K562 (cell line): ENCODE measurements around the gene ERAL1. TPM values are rescaled to one million over a fixed set of nuclear protein-coding genes. Genes with fewer than 3 reads are reported as not detected.
A peak's percentile ranks its signal among the peaks of the same experiment; 100 is the strongest.

ENCODE experiments used
- DACH1 ChIP-seq: fragments of 450-650 bp; IDR thresholded peaks from 2 replicates; pipeline ENCODE4 v1.6.1; 2018; ENCODE audit not compliant: partially characterized antibody
- ILK ChIP-seq: fragments of 450-650 bp; IDR thresholded peaks from 2 replicates; pipeline ENCODE4 v1.6.1; 2016; ENCODE audit warnings: missing genetic modification characterization, low read depth, mild to moderate bottlenecking, missing compliant biosample characterization, moderate library complexity, borderline replicate concordance
- KDM2B ChIP-seq: fragments of 250-450 bp; sonication (Bioruptor Pico); IDR thresholded peaks from 2 replicates; pipeline ENCODE4 v1.8.0; 2021; ENCODE audit warnings: mild to moderate bottlenecking, moderate library complexity
- TCF3 ChIP-seq: sonication (generic); formaldehyde crosslinking; IDR thresholded peaks from 2 replicates; pipeline ENCODE4 v1.4.0; 2020; ENCODE audit warnings: mild to moderate bottlenecking, missing genetic modification reagents
- TFAM ChIP-seq: fragments of 250-450 bp; sonication (Bioruptor Pico); conservative IDR thresholded peaks from 2 replicates; pipeline ENCODE4 v1.5.0; 2021; ENCODE audit warnings: mild to moderate bottlenecking, moderate library complexity
- ZFP91 ChIP-seq: sonication (generic); formaldehyde crosslinking; IDR thresholded peaks from 2 replicates; pipeline ENCODE4 v1.8.0; 2022; ENCODE audit warnings: mild to moderate bottlenecking, missing genetic modification reagents
- ZFX ChIP-seq: sonication (generic); formaldehyde crosslinking; IDR thresholded peaks from 2 replicates; pipeline ENCODE4 v1.8.0; 2022; ENCODE audit warnings: mild to moderate bottlenecking, missing genetic modification reagents, moderate library complexity
- ZNF347 ChIP-seq: fragments of 450-650 bp; formaldehyde crosslinking; IDR thresholded peaks from 2 replicates; pipeline ENCODE4 v1.4.0; 2020; ENCODE audit warnings: low read depth, mild to moderate bottlenecking, moderate library complexity
- ZNF583 ChIP-seq: fragments of 250-450 bp; sonication (Bioruptor Pico); IDR thresholded peaks from 2 replicates; pipeline ENCODE4 v1.4.0; 2020
- polyA plus RNA-seq, 8 experiments: library from polyadenylated mRNA; depleted of rRNA in 4 of 8; stranded (reverse) in 5 of 8; unstranded in 3 of 8; fragments of >200 nt; fragmentation: Nextera tagmentation in 2 of 8; fragmentation: Illumina TruSeq in 1 of 8; extraction: Ambion mirVana in 2 of 8; extraction: Trizol in 1 of 8; gene quantifications; 2 replicates each; pipeline versions ENCODE4 v1.2.1 to v1.2.3, GENCODE V29; 2011 to 2014; ENCODE audit warnings: inconsistent platforms in 1 of 8, missing spikeins in 1 of 8
- total RNA-seq, 7 experiments: library from RNA; depleted of rRNA in 6 of 7; stranded (reverse); fragments of >200 nt in 6 of 7; fragmentation: Illumina TruSeq in 2 of 7; extraction: Trizol in 2 of 7; gene quantifications; 2 replicates each; pipeline versions ENCODE4 v1.2.1 to v1.2.3, GENCODE V29; 2011 to 2021; ENCODE audit warnings: low replicate concordance in 1 of 7
- TF ChIP-seq, protein P1 (sequence below): fragments of 200-600 bp; sonication (generic); IDR thresholded peaks from one replicate; pipeline ENCODE4 v1.6.1; 2012; ENCODE audit warnings: mild to moderate bottlenecking, low read depth, low read length, inconsistent platforms
- TF ChIP-seq, protein P2 (sequence below): fragments of 250-450 bp; sonication (Bioruptor Pico); IDR thresholded peaks from 2 replicates; pipeline ENCODE4 v1.9.0; 2021; ENCODE audit warnings: mild to moderate bottlenecking, inconsistent platforms

ERAL1 gene
- total and polyA plus RNA-seq, 9 of the 15 experiments (the other 6 are each of a cell fraction or from before 2014, with no cell fraction given), result 37.5 to 351 (median 106) TPM

- TF ChIP-seq ZNF347 (CRISPR knock-in tag) (no peak), TCF3 (CRISPR knock-in tag) (no peak), ILK (no peak), KDM2B (CRISPR knock-in tag) (no peak), DACH1 (no peak), ZFX (CRISPR knock-in tag) (peak; percentile 48; the same call in 1 of the 2 replicates), ZNF583 (CRISPR knock-in tag) (no peak), TFAM (no peak), ZFP91 (CRISPR knock-in tag) (no peak)
- TF ChIP-seq, protein P1, sequence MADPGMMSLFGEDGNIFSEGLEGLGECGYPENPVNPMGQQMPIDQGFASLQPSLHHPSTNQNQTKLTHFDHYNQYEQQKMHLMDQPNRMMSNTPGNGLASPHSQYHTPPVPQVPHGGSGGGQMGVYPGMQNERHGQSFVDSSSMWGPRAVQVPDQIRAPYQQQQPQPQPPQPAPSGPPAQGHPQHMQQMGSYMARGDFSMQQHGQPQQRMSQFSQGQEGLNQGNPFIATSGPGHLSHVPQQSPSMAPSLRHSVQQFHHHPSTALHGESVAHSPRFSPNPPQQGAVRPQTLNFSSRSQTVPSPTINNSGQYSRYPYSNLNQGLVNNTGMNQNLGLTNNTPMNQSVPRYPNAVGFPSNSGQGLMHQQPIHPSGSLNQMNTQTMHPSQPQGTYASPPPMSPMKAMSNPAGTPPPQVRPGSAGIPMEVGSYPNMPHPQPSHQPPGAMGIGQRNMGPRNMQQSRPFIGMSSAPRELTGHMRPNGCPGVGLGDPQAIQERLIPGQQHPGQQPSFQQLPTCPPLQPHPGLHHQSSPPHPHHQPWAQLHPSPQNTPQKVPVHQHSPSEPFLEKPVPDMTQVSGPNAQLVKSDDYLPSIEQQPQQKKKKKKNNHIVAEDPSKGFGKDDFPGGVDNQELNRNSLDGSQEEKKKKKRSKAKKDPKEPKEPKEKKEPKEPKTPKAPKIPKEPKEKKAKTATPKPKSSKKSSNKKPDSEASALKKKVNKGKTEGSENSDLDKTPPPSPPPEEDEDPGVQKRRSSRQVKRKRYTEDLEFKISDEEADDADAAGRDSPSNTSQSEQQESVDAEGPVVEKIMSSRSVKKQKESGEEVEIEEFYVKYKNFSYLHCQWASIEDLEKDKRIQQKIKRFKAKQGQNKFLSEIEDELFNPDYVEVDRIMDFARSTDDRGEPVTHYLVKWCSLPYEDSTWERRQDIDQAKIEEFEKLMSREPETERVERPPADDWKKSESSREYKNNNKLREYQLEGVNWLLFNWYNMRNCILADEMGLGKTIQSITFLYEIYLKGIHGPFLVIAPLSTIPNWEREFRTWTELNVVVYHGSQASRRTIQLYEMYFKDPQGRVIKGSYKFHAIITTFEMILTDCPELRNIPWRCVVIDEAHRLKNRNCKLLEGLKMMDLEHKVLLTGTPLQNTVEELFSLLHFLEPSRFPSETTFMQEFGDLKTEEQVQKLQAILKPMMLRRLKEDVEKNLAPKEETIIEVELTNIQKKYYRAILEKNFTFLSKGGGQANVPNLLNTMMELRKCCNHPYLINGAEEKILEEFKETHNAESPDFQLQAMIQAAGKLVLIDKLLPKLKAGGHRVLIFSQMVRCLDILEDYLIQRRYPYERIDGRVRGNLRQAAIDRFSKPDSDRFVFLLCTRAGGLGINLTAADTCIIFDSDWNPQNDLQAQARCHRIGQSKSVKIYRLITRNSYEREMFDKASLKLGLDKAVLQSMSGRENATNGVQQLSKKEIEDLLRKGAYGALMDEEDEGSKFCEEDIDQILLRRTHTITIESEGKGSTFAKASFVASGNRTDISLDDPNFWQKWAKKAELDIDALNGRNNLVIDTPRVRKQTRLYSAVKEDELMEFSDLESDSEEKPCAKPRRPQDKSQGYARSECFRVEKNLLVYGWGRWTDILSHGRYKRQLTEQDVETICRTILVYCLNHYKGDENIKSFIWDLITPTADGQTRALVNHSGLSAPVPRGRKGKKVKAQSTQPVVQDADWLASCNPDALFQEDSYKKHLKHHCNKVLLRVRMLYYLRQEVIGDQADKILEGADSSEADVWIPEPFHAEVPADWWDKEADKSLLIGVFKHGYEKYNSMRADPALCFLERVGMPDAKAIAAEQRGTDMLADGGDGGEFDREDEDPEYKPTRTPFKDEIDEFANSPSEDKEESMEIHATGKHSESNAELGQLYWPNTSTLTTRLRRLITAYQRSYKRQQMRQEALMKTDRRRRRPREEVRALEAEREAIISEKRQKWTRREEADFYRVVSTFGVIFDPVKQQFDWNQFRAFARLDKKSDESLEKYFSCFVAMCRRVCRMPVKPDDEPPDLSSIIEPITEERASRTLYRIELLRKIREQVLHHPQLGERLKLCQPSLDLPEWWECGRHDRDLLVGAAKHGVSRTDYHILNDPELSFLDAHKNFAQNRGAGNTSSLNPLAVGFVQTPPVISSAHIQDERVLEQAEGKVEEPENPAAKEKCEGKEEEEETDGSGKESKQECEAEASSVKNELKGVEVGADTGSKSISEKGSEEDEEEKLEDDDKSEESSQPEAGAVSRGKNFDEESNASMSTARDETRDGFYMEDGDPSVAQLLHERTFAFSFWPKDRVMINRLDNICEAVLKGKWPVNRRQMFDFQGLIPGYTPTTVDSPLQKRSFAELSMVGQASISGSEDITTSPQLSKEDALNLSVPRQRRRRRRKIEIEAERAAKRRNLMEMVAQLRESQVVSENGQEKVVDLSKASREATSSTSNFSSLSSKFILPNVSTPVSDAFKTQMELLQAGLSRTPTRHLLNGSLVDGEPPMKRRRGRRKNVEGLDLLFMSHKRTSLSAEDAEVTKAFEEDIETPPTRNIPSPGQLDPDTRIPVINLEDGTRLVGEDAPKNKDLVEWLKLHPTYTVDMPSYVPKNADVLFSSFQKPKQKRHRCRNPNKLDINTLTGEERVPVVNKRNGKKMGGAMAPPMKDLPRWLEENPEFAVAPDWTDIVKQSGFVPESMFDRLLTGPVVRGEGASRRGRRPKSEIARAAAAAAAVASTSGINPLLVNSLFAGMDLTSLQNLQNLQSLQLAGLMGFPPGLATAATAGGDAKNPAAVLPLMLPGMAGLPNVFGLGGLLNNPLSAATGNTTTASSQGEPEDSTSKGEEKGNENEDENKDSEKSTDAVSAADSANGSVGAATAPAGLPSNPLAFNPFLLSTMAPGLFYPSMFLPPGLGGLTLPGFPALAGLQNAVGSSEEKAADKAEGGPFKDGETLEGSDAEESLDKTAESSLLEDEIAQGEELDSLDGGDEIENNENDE, result no peak
- TF ChIP-seq, protein P2, sequence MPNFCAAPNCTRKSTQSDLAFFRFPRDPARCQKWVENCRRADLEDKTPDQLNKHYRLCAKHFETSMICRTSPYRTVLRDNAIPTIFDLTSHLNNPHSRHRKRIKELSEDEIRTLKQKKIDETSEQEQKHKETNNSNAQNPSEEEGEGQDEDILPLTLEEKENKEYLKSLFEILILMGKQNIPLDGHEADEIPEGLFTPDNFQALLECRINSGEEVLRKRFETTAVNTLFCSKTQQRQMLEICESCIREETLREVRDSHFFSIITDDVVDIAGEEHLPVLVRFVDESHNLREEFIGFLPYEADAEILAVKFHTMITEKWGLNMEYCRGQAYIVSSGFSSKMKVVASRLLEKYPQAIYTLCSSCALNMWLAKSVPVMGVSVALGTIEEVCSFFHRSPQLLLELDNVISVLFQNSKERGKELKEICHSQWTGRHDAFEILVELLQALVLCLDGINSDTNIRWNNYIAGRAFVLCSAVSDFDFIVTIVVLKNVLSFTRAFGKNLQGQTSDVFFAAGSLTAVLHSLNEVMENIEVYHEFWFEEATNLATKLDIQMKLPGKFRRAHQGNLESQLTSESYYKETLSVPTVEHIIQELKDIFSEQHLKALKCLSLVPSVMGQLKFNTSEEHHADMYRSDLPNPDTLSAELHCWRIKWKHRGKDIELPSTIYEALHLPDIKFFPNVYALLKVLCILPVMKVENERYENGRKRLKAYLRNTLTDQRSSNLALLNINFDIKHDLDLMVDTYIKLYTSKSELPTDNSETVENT, result no peak
Measured at GRCh38 chr17:28812091-28812747, 42.6 kb upstream of the ERAL1 start (continued).
